ENCODE results near the gene PSMA2.

Gene PSMA2
- long read RNA-seq, donor 1, transcript PSMA2-201 (8 exons, 1,487 nt): major isoform, 373 of 941 reads
- long read RNA-seq, donor 1, partial matches to known transcripts: 361 of 941 reads
- long read RNA-seq, donor 1, other reads (novel, unspliced or antisense): 205 of 941 reads
- long read RNA-seq, donor 2, transcript PSMA2-201 (8 exons, 1,487 nt): major isoform, 191 of 413 reads
- long read RNA-seq, donor 2, partial matches to known transcripts: 126 of 413 reads
- long read RNA-seq, donor 2, other reads (novel, unspliced or antisense): 95 of 413 reads
- long read RNA-seq, donor 3, transcript PSMA2-201 (8 exons, 1,487 nt): major isoform, 111 of 144 reads
- long read RNA-seq, donor 3, partial matches to known transcripts: 33 of 144 reads
- long read RNA-seq, donor 3, other reads (novel, unspliced or antisense): 0 of 144 reads
- long read RNA-seq, donor 4, transcript PSMA2-201 (8 exons, 1,487 nt): major isoform, 173 of 266 reads
- long read RNA-seq, donor 4, partial matches to known transcripts: 91 of 266 reads
- long read RNA-seq, donor 4, other reads (novel, unspliced or antisense): 0 of 266 reads
- long read RNA-seq, donor 5, transcript PSMA2-201 (8 exons, 1,487 nt): major isoform, 267 of 474 reads
- long read RNA-seq, donor 5, partial matches to known transcripts: 203 of 474 reads
- long read RNA-seq, donor 5, other reads (novel, unspliced or antisense): 0 of 474 reads
- long read RNA-seq, donor 6, transcript PSMA2-201 (8 exons, 1,487 nt): major isoform, 185 of 422 reads
- long read RNA-seq, donor 6, partial matches to known transcripts: 135 of 422 reads
- long read RNA-seq, donor 6, other reads (novel, unspliced or antisense): 102 of 422 reads
- long read RNA-seq, donor 7, transcript PSMA2-201 (8 exons, 1,487 nt): major isoform, 286 of 905 reads
- long read RNA-seq, donor 7, partial matches to known transcripts: 438 of 905 reads
- long read RNA-seq, donor 7, other reads (novel, unspliced or antisense): 178 of 905 reads
- long read RNA-seq, donor 8, transcript PSMA2-201 (8 exons, 1,487 nt): major isoform, 229 of 476 reads
- long read RNA-seq, donor 8, partial matches to known transcripts: 123 of 476 reads
- long read RNA-seq, donor 8, other reads (novel, unspliced or antisense): 124 of 476 reads

DNA sequence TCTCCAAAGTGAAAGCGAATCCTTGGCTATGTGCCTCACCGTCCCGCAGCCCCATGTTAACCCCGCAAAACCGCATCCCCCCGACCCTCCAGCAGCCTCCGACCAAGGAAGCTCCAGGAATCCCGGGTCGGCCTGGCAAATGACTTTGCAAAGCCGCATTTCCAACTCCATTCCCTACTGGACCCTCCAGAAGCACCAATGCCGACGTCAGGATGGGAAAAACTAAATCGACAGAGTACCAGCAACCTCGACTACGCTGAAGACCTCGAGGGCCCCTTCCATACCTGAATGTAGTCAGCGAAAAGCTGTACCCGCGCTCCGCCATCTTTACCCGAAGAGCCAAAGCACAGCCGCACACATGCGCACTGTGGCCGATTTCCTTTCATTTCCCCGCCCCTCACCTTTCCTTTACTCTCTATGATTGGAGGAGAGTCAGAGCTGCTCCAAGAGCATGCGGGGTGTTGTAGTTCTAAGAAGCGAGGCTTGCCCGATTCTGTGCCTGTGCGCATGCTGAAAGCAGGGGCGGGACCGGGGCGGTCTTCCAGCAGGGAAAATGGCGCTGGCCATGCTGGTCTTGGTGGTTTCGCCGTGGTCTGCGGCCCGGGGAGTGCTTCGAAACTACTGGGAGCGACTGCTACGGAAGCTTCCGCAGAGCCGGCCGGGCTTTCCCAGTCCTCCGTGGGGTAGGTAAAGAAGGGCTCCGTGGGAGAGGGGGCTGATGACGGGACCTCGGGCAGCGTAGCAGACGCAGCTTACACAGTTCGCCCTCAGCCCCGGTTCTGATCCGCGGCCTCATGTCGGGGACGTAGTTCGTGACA lies at the start of gene PSMA2, which contains the start of gene MRPL32:
Gene PSMA2 (minus strand): TSS at position 341 of the 818 bp plus-strand sequence. CDS start 16 bp downstream, at position 325.
Gene MRPL32 (plus strand): TSS at position 543 of the 818 bp plus-strand sequence. CDS start 11 bp downstream, at position 554.
- DNase-seq: peak; percentile 86

GRCh38 chr7:42981601-42982000 lies 49.6 kb upstream of the PSMA2 start:
- DNase-seq: no peak

DNA sequence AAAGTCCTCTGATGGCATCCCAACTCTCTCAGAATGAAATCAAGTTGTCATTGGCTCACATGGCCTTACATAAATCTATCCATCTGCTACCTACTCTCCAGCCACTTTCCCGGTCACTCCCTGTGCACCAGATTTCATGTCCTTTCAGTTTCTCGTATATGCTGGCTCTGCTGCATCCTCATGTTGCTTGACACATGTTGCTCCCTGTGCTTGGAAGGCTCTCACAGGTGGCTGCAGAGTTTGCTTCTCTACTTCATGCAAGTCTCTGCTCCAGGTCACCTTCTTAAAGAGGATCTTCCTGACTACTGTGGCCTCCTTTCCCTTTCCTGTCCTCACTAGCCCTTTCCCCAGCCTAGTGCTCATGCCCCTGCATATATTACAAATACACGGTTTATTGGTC lies 48.5 kb upstream of the PSMA2 start:
- no peak for DNase-seq

GRCh38 chr7:42980084-42980483 lies 48.1 kb upstream of the PSMA2 start:
- DNase-seq: no peak

DNA sequence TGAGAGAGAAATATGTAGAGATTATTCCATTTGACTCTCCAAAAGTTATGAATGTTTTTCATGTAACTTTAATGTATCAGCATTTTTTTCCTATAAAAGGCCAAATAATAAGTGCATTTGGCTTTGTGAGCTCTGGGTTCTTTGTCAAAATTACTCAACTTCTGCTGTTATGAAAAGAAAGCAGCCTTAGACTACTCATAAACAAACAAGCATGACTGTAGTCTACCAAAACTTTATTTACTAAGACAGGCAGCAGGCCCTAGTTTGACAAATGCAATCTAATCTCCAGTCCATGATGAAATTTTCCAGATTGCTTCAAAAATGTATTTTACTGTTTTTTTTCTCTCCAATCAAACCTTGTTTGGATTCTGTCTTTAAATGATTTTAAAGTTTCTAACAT lies 46.5 kb upstream of the PSMA2 start:
- no peak for DNase-seq

- DNase-seq: no peak
Measured at GRCh38 chr7:42976371-42976770, 44.4 kb upstream of the PSMA2 start.

GRCh38 chr7:42972699-42973500 lies 40.9 kb upstream of the PSMA2 start:
- DNase-seq: peak; percentile 38

- no peak for DNase-seq
Measured at GRCh38 chr7:42967391-42967790, 35.4 kb upstream of the PSMA2 start.

GRCh38 chr7:42964849-42965805 lies 33.2 kb upstream of the PSMA2 start:
- no peak for DNase-seq

- no peak for DNase-seq
Measured at GRCh38 chr7:42964293-42964692, 32.3 kb upstream of the PSMA2 start.

GRCh38 chr7:42961170-42961569 lies 29.2 kb upstream of the PSMA2 start:
- no peak for DNase-seq

- DNase-seq: no peak
Measured at GRCh38 chr7:42960762-42961161, 28.8 kb upstream of the PSMA2 start.

DNA sequence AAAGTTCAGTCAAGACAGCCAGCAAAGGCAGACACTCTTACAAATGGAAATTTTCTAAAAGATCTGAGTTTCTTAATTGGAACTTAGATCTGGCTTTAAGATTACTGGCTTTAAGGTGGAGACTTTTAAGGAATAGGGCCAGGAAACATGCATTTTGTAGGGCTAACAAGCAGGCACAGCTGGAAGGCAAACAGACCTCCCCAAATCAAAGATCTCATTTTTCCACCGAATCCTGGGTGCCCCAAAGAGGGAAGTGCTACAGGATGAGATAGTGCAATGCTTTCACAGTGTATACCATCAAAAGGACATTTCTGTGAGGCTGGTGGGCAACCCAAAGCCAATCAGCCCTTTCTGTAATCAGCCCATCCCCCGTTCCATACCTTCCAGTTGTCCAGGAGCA lies 27.6 kb upstream of the PSMA2 start:
- DNase-seq: no peak

DNA sequence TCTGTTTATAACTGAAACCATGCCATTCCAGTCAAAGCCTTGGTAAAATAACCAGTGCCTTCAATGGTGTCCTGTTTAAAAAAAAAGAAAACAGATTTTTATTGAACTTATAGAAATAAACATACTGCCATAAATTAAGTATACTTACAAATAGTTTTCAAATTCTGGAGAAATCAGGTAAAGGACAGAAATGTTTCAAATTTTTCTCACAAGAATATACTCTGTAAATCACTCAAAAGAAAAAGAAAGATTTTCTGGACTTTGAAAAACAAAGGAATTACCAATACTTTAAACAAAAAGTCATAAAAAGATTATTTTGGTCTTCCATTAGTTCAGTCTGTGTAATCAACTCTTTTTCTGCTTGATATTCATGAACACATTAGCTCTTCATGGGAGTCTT lies 24.1 kb upstream of the PSMA2 start:
- no peak for DNase-seq

DNA sequence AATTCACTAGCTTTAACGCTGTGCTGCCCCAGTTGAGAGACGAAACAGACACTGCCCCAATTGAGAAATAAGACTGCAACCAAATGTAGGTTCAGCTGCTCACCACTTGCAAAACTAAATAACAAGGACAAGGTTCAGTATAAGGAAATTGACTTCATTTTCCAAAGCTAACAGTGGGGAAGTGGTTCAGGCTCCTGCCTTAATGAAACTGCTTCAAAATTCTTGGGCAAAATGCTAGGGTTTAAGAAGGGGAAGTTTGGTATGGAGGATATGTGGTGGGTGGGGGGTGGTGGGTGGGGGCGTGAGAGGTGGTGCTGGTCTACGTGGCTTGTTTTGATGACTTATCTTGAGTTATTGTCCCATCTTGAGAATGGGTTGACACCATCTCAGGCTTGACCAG lies 22.0 kb upstream of the PSMA2 start:
- DNase-seq: no peak

GRCh38 chr7:42952328-42952727 lies 20.4 kb upstream of the PSMA2 start:
- DNase-seq: no peak

DNA sequence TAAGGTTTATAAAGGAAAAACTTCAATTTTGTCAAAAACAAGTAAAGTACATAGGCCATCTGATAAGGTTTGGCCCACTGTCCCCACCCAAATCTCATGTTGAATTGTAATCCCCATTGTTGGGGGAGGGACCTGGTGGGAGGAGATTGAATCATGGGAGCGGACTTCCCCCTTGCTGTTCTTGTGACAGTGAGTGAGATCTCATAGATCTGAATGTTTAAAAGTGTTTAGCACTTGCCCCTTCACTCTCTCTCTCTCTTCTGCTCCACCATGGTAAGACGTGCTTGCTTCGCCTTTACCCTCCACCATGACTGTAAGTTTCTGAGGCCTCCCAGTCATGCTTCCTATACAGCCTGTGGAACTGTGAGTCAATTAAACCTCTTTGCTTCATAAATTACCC lies 18.4 kb upstream of the PSMA2 start:
- no peak for DNase-seq

GRCh38 chr7:42947521-42947920 lies 15.5 kb upstream of the PSMA2 start:
- no peak for DNase-seq

- DNase-seq: no peak
Measured at GRCh38 chr7:42946627-42946950, 14.6 kb upstream of the PSMA2 start.

Measured in right kidney (tissue), 9 donors.